CD14-positive monocyte (primary cell): ENCODE data around the gene PLA2G2F. TPM values are rescaled to one million over a fixed set of nuclear protein-coding genes. Genes with fewer than 3 reads are reported as not detected.

Experiments used
- DNase-seq, 3 donors: peaks; one replicate each; pipeline ENCODE4 v3.0.0-alpha.2; 2011 to 2022
- H2AFZ ChIP-seq: 2 replicates; pipeline ENCODE4 v1.6.0; 2012; ENCODE audit warnings: mild to moderate bottlenecking, low read depth, low read length, inconsistent platforms; ENCODE audit not compliant: insufficient read depth, poor library complexity, severe bottlenecking
- H3K27ac ChIP-seq, 2 donors: 1 replicate in 1 of 2; 2 replicates in 1 of 2; pipeline ENCODE4 v1.5.1; 2012 to 2013; ENCODE audit warnings: low read length in 2 of 2, control low read depth in 1 of 2, inconsistent platforms in 1 of 2, low read depth in 1 of 2, mild to moderate bottlenecking in 1 of 2
- H3K27me3 ChIP-seq, 2 donors: one replicate each; pipeline versions ENCODE4 v1.6.0 to v1.6.1; 2011 to 2013; ENCODE audit warnings: low read length in 2 of 2; ENCODE audit not compliant: control insufficient read depth in 2 of 2, insufficient read depth in 2 of 2
- H3K36me3 ChIP-seq, 2 donors: replicated peaks in 1 of 2; 1 replicate in 1 of 2; 2 replicates in 1 of 2; pipeline versions ENCODE4 v1.5.1 to v1.6.1; 2012 to 2013; ENCODE audit warnings: low read length in 2 of 2, control low read depth in 1 of 2, inconsistent platforms in 1 of 2, mild to moderate bottlenecking in 1 of 2; ENCODE audit not compliant: insufficient read depth in 2 of 2, control insufficient read depth in 1 of 2
- H3K4me1 ChIP-seq, 2 donors: 1 replicate in 1 of 2; 2 replicates in 1 of 2; pipeline versions ENCODE4 v1.5.1 to v1.6.1; 2012 to 2013; ENCODE audit warnings: low read length in 2 of 2, control low read depth in 1 of 2, inconsistent platforms in 1 of 2, mild to moderate bottlenecking in 1 of 2, moderate library complexity in 1 of 2; ENCODE audit not compliant: insufficient read depth in 2 of 2, control insufficient read depth in 1 of 2
- H3K4me2 ChIP-seq: replicated peaks from 2 replicates; pipeline ENCODE3; 2012; ENCODE audit warnings: low read length, moderate library complexity, mild to moderate bottlenecking; ENCODE audit not compliant: poor library complexity, severe bottlenecking; ENCODE audit errors: extremely low read depth
- H3K4me3 ChIP-seq, 3 experiments: fragments of 200-600 bp in 1 of 3; sonication (generic) in 1 of 3; replicated peaks in 1 of 3; 1 replicate in 2 of 3; 2 replicates in 1 of 3; pipeline ENCODE4 v1.5.1; 2011 to 2013; ENCODE audit warnings: low read length in 3 of 3, mild to moderate bottlenecking in 3 of 3, control low read depth in 2 of 3, low read depth in 2 of 3, inconsistent platforms in 1 of 3, moderate library complexity in 1 of 3
- H3K79me2 ChIP-seq: 2 replicates; pipeline ENCODE4 v1.6.0; 2012; ENCODE audit warnings: mild to moderate bottlenecking, control low read depth, inconsistent platforms, low read length, moderate library complexity; ENCODE audit not compliant: insufficient read depth
- H3K9ac ChIP-seq: 2 replicates; pipeline ENCODE4 v1.6.0; 2017; ENCODE audit warnings: low read length, mild to moderate bottlenecking; ENCODE audit not compliant: insufficient read depth, poor library complexity, severe bottlenecking
- H3K9me3 ChIP-seq, 2 donors: replicated peaks in 1 of 2; 1 replicate in 1 of 2; 2 replicates in 1 of 2; pipeline versions ENCODE4 v1.5.1 to v1.6.1; 2012 to 2013; ENCODE audit warnings: low read length in 2 of 2, control low read depth in 1 of 2; ENCODE audit not compliant: control insufficient read depth in 1 of 2, insufficient read depth in 1 of 2
- H4K20me1 ChIP-seq: 2 replicates; pipeline ENCODE4 v1.6.0; 2012; ENCODE audit warnings: mild to moderate bottlenecking, low read length, control low read depth, moderate library complexity; ENCODE audit not compliant: insufficient read depth
- H3K27ac Mint-ChIP-seq, 7 donors: one replicate each; pipeline ENCODE4 v1.8.0; 2020; ENCODE audit warnings: mild to moderate bottlenecking in 7 of 7, mixed read lengths in 7 of 7, moderate library complexity in 6 of 7, inconsistent platforms in 2 of 7
- H3K27me3 Mint-ChIP-seq, 3 donors: one replicate each; pipeline ENCODE4 v1.8.0; 2021 to 2022; ENCODE audit warnings: low read depth in 3 of 3, mild to moderate bottlenecking in 3 of 3, mixed read lengths in 3 of 3, moderate library complexity in 3 of 3, inconsistent platforms in 1 of 3
- H3K36me3 Mint-ChIP-seq, 2 donors: one replicate each; pipeline ENCODE4 v1.8.0; 2020; ENCODE audit warnings: mixed read lengths in 2 of 2, inconsistent platforms in 1 of 2, mild to moderate bottlenecking in 1 of 2
- H3K4me1 Mint-ChIP-seq: one replicate; pipeline ENCODE4 v1.8.0; 2020; ENCODE audit warnings: mild to moderate bottlenecking, mixed read lengths
- H3K4me3 Mint-ChIP-seq, 2 donors: one replicate each; pipeline ENCODE4 v1.8.0; 2020; ENCODE audit warnings: mild to moderate bottlenecking in 2 of 2, mixed read lengths in 2 of 2, moderate library complexity in 1 of 2
- H3K9me3 Mint-ChIP-seq, 7 donors: one replicate each; pipeline ENCODE4 v1.8.0; 2020 to 2022; ENCODE audit warnings: mixed read lengths in 7 of 7, mild to moderate bottlenecking in 6 of 7, moderate library complexity in 6 of 7, inconsistent platforms in 2 of 7
- WGBS: methylation state at CpG from one replicate; pipeline ENCODE4 v1.1.5; 2013; ENCODE audit warnings: missing lambda C conversion rate; ENCODE audit not compliant: insufficient coverage; 5-methylcytosine and 5-hydroxymethylcytosine counted together
- intact Hi-C, 2 donors: fragments of 100-400 bp; cut with micrococcal nuclease; formaldehyde crosslinking; loops; one replicate each; pipeline versions ENCODE4 v1.15.0 to v1.15.1; 2023
- polyA plus RNA-seq, 3 donors: library from polyadenylated mRNA; depleted of rRNA in 1 of 3; unstranded in 2 of 3; stranded (reverse) in 1 of 3; fragments of 300-500 nt in 2 of 3; fragments of >200 nt in 1 of 3; fragmentation: Illumina TruSeq in 2 of 3; gene quantifications; 1 replicate in 2 of 3; 2 replicates in 1 of 3; pipeline ENCODE4 v1.2.3, GENCODE V29; 2012 to 2021
- TF ChIP-seq, protein P1 (sequence below): fragments of 200-600 bp; IDR thresholded peaks from one replicate; pipeline ENCODE4 v1.8.0; 2022; ENCODE audit warnings: antibody characterized with exemption, mild to moderate bottlenecking

The PLA2G2F gene
- polyA plus RNA-seq, 3 donors: not detected

DNA sequence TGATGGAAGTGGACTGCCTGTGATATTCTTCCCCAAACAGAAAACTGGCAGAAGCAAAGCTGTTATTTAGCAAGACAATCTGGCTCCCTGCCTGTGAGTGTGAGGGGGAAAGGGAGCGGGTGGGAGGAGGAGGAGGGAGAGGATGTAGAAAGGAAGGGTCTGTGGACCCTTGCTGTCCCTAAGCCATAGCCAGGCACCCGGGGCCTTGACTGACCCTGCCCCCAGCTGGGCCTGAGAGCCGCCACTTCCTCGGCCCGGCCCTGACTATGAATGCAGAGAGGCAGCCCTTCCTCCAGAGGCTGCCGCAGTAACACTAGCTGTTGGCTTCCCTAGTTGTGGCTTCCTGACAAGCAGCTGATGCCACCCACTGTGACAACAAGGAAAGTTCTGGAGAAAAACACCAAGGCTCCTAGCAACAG lies 13.9 kb downstream of the PLA2G2F start:
- intact Hi-C loops: loop anchor here (1.0 to 5.0 kb wide), 4 partner anchors 51 to 236 kb away; no protein-coding TSS in a partner anchor
- no peak overlapping the region for H3K4me3 ChIP-seq
- Mint-ChIP-seq H3K4me1 (peaks cover 28% of the 10 kb centered on the region), H3K27ac (peak overlapping the region; percentile 75 to 97 (median 95)), H3K36me3 (no peaks in the 10 kb centered on the region), H3K9me3 (peaks cover 12 to 24% (median 16%) of the 10 kb centered on the region in 7 donors), H3K4me3 (peak overlapping the region in 1 of 2 donors; percentile 9), H3K27me3 (peaks cover 4 to 17% (median 8%) of the 10 kb centered on the region in 3 donors)
- peak; percentile 6 to 22 (median 19) for DNase-seq
- peak overlapping the region; percentile 59 for H3K4me2 ChIP-seq
- peaks cover 30 to 33% of the 10 kb centered on the region in 2 donors for H3K4me1 ChIP-seq
- no peak overlapping the region for H3K9ac ChIP-seq
- H3K79me2 ChIP-seq: no peaks in the 10 kb centered on the region
- H3K27ac ChIP-seq: peak overlapping the region; percentile 67 to 68
- H3K27me3 ChIP-seq: peaks cover 0 to 5% of the 10 kb centered on the region in 2 donors
- no peaks in the 10 kb centered on the region for H3K36me3 ChIP-seq
- H4K20me1 ChIP-seq: no peaks in the 10 kb centered on the region
- WGBS: 24% methylated on average over 6 of the region's 6 CpGs
- peaks cover 16 to 17% of the 10 kb centered on the region in 2 donors for H3K9me3 ChIP-seq
- H2AFZ ChIP-seq: peak overlapping the region; percentile 83
- TF ChIP-seq, protein P1, sequence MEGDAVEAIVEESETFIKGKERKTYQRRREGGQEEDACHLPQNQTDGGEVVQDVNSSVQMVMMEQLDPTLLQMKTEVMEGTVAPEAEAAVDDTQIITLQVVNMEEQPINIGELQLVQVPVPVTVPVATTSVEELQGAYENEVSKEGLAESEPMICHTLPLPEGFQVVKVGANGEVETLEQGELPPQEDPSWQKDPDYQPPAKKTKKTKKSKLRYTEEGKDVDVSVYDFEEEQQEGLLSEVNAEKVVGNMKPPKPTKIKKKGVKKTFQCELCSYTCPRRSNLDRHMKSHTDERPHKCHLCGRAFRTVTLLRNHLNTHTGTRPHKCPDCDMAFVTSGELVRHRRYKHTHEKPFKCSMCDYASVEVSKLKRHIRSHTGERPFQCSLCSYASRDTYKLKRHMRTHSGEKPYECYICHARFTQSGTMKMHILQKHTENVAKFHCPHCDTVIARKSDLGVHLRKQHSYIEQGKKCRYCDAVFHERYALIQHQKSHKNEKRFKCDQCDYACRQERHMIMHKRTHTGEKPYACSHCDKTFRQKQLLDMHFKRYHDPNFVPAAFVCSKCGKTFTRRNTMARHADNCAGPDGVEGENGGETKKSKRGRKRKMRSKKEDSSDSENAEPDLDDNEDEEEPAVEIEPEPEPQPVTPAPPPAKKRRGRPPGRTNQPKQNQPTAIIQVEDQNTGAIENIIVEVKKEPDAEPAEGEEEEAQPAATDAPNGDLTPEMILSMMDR: no peak

DNA sequence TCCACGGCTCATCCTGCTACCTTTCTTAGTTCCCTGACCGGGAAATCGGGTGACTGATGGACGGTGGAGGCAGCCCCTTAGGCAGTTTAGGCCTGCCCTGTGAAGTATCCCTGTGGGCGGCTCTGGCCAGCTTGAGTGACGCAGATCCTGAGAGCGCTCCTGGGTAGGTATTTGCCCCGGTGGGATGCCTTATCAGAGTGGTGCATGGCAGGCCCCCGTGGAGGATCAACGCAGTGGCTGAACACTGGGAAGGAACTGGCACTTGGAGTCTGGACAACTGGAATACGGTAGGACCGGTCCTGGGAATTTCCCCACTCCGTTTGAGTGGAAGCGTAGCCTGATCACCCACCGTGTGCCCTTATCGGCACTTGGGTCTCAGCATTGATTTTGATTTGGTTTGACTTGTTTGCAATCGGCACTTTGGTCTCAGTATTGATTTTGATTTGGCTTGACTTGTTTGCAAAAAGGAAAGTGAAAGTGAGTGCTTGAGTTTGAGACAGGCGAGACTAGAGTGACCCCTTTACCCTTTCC lies 15.2 kb downstream of the PLA2G2F start:
- Histone ChIP-seq H4K20me1 (no peaks in the 10 kb centered on the region), H3K9me3 (peaks cover 30 to 31% of the 10 kb centered on the region in 2 donors), H3K4me2 (no peak overlapping the region), H3K9ac (no peak overlapping the region), H3K27ac (peak overlapping the region; percentile 67 to 68), H3K36me3 (no peaks in the 10 kb centered on the region), H3K4me3 (no peak overlapping the region), H3K27me3 (peaks cover 0 to 5% of the 10 kb centered on the region in 2 donors), H3K4me1 (peaks cover 30 to 33% of the 10 kb centered on the region in 2 donors), H2AFZ (no peak overlapping the region), H3K79me2 (no peaks in the 10 kb centered on the region)
- H3K4me3 Mint-ChIP-seq: peak overlapping the region in 1 of 2 donors; percentile 18
- no peaks in the 10 kb centered on the region for H3K36me3 Mint-ChIP-seq
- TF ChIP-seq, protein P1: no peak
- 92% methylated on average over 13 of the region's 18 CpGs for WGBS
- peaks cover 3 to 14% (median 9%) of the 10 kb centered on the region in 3 donors for H3K27me3 Mint-ChIP-seq
- intact Hi-C loops: loop anchor here in 1 of 2 donors (5.0 kb wide), 2 partner anchors 52 to 237 kb away; no protein-coding TSS in a partner anchor
- DNase-seq: no peak
- H3K9me3 Mint-ChIP-seq: peaks cover 21 to 36% (median 29%) of the 10 kb centered on the region in 7 donors
- H3K4me1 Mint-ChIP-seq: peaks cover 28% of the 10 kb centered on the region
- H3K27ac Mint-ChIP-seq: peak overlapping the region; percentile 75 to 97 (median 95)
